GM10266 (cell line): ENCODE data around the gene ZBTB17.

Source experiments
- DNase-seq: peaks from one replicate; pipeline ENCODE4 v3.0.0; 2012; ENCODE audit errors: extremely low spot score
- TF ChIP-seq, protein P1 (sequence below): IDR thresholded peaks from 2 replicates; pipeline ENCODE4 v1.5.1; 2012; ENCODE audit warnings: mild to moderate bottlenecking, low read depth; ENCODE audit not compliant: control insufficient read depth, insufficient read depth; ENCODE audit errors: missing control alignments

ZBTB17 gene

DNA sequence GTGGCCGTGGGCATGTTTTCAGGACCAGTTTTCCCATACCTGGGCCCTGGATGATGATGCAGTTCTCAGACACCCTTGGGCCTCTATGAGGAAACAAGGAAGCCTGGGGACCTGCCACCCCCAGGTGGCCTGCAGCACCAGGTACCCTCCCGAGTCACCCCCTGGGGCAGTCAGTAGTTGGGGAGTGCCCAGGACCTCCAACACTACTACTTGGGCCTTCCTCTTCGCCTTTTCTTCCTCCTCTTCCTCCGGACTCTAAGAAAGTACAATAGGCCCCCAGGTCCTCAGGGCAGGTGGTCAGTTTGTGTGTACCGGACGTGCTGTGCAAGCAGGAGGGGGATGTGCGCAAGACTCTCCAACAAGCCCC is 16.3 kb upstream of the ZBTB17 start:
- no peak for DNase-seq
- TF ChIP-seq, protein P1, sequence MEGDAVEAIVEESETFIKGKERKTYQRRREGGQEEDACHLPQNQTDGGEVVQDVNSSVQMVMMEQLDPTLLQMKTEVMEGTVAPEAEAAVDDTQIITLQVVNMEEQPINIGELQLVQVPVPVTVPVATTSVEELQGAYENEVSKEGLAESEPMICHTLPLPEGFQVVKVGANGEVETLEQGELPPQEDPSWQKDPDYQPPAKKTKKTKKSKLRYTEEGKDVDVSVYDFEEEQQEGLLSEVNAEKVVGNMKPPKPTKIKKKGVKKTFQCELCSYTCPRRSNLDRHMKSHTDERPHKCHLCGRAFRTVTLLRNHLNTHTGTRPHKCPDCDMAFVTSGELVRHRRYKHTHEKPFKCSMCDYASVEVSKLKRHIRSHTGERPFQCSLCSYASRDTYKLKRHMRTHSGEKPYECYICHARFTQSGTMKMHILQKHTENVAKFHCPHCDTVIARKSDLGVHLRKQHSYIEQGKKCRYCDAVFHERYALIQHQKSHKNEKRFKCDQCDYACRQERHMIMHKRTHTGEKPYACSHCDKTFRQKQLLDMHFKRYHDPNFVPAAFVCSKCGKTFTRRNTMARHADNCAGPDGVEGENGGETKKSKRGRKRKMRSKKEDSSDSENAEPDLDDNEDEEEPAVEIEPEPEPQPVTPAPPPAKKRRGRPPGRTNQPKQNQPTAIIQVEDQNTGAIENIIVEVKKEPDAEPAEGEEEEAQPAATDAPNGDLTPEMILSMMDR = no peak

DNA sequence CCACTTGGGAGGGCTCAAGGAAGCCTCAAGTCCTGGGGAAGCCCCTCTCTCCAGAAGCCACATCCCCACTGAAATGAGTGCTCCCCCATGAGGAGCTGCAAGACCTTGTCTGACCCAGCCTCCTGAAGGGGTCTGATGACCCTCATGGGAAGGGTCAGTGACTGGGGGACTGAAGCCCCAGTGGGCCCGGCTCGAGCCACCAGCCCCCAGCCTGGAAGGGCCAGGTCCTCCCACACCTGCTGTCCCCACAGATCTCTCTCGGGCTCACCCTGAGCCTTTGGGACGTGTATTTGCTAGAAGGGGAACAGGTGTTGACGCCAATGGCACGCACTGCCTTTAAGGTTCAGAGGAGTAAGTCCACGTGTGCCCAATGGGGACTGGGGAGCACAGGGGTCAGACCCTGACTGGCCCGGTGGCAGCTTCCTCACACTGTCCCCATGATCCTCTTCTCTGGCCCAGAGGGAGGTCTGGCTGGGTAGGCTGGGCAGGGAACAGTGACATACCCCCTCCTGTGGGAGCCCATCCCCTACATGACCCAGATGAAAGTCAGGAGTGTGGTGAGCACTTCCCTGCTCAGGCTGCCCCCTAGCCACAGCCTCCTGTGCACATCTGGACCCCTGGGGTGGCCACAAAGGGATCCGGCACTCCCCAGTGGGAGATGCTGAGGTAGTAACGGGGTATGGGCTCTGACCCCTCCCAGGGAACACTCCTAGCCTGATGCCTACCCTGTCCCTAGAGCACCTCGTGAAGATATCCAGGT is 15.7 kb upstream of the ZBTB17 start:
- TF ChIP-seq, protein P1 = no peak
- no peak for DNase-seq

DNA sequence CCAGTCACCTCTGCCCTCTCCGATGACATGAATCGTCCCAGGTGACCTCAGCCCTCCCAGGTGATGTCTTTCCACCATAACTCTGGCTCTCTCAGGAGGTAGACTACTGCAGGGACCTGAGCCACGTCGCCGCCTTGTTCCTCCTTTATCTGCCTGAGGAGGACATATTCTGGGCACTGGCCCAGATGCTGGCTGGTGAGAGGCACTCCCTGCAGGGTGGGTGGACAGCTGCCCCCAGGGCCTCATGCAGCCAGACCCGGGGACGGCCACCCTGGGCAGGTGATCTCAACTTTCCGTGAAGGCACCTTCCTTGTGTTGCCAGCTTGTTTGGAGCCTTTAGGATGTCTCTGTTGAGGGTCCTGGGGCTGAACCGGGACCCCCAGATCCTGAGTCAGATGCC is 13.9 kb upstream of the ZBTB17 start:
- no peak for DNase-seq
- TF ChIP-seq, protein P1 = no peak

DNA sequence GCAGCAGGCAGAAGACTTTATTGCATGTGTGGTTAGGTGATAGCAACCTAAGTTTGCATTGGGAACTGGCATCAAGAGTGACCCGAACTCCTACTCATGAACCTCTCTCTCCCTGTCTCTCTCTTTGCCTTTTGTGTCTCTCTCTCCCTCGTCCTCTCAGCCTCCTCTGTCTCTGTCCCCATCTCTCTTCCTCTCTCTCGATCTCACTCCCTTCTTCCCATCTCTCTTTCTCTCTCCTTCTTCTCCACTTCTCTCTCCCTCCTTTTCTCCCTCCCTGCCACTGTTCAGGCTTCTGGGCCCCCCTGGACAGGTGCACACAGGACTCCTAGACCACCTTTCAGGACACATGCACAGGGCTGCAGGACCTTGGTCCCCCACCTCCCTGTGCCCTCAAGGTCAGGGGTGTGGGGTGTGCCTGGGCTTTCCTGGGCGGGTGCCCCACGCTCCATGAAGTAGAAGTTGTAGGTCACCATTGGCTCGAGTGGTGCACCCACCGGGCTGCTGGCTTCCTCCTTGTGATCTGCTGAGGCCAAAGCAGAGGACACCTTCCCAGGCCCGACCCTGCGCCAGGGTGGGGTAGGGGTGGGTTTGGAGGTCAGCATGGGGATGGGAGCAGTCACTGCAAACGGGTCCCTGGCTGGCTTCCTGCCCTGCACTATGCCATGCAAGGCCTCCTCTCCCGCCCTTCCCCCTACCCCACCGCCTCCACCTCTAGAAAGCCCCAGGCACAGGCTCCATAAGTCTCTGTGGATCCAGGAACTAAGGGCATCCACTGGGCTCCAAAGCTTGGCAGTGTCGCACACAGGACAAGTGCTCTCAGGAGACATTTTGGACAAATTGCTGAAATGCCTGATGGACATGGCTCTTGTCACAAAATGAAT is 13.2 kb upstream of the ZBTB17 start:
- TF ChIP-seq, protein P1 = no peak
- DNase-seq = no peak

DNA sequence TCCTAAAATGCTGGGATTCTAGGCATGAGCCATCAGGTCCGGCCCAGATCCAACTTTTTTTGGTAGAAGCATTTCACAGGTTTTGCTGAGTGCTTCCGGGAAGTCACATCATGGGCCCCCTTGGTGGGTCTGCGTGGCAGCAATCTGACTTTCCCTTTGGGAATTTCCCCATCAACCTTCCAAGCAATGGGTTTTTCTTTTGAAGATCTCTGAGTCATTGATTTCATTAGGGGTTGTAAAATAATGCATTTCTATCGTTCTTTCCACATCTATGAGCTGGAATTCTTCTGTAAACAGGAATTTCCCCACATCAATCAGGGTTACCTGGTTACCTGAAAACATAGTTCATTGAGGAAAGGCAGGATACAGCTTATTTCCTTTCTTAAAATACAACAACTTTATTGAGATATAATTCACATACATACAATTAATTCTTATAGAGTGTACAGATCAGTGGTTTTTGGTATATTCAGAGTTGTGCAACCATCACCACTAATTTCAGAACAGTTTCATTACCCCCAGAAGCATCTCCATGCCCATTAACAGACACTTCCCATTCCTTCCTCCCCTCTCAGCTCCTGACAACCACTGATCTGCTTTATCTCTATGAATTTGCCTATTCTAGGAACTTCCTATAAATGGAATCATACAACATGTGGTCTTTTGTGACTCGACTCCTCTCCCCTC is 9.9 kb upstream of the ZBTB17 start:
- TF ChIP-seq, protein P1 = no peak
- DNase-seq = no peak

DNA sequence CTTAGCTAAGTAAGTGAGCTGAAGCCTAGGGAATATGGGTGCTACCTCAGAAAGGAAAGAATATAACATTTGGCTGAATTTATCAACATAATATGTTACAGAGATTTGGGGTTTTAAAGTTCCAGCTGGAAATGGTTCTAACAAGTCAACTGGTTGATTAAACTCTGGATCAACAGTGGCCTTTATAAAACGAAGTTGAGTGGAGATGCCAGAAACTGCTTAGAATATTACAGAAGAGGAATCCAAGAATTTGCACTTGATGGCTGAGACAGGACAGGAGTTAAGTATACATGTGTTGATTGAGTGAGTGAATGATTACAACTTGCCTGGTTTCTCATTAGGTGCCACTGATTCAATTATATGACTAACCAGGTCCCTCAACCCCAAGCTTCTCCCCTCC is 7.4 kb upstream of the ZBTB17 start:
- no peak for DNase-seq
- TF ChIP-seq, protein P1 = no peak
